SH-SY5Y (cell line): ENCODE measurements around the gene DLEC1.

ENCODE experiments used
- GATA2 ChIP-seq: IDR thresholded peaks from 2 replicates; pipeline ENCODE4 v1.6.1; 2011; ENCODE audit warnings: mild to moderate bottlenecking, low read depth, low read length
- GATA3 ChIP-seq: IDR thresholded peaks from 2 replicates; pipeline ENCODE4 v1.6.1; 2011; ENCODE audit warnings: low read depth, mild to moderate bottlenecking, low read length, moderate library complexity

DNA sequence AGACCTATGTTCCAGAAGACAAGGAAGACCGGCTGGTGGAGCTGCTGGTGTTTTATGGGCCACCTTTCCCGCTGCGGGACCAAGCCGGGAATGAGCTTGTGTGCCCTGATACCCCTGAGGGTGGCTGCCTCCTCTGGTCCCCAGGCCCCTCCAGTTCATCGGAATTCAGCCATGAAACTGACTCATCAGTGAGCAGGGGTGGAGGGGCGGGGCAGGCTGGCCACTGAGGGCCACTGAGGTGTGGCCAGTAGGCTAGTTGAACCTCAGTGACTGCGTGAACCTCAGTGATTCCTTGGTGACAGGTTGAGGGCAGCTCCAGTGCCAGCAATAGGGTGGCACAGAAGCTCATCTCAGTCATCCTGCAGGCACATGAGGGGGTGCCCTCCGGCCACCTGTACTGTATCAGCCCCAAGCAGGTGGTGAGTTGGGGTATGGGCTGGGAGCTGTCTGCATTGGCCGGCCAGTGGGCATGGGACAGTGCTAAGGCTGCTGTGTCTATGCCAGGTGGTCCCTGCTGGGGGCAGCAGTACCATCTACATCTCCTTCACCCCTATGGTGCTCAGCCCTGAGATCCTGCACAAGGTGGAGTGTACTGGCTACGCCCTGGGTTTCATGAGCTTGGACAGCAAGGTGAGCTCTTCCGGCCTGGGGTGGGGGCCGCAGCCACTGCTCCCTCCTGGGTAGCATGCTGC lies 77.6 kb downstream of the DLEC1 start:
- TF ChIP-seq GATA2 (no peak), GATA3 (no peak)
